Stimulated activated CD4-positive, alpha-beta T cell treated with anti-CD3 and anti-CD28 coated beads, Interleukin-4, amount 100 ng/mL, for 1 hour (primary cell): ENCODE data around the gene ASCL2.
"Not testable (repeated sequence)": the region's sequence is repeated elsewhere in the genome, so short reads cannot be mapped to it uniquely, and the experiment has no call there.

Source experiments
- DNase-seq: peaks from one replicate; pipeline ENCODE4 v3.0.0-alpha.2; 2020

The ASCL2 gene

GRCh38 chr11:2296913-2297622, 26.7 kb upstream of the ASCL2 start:
- no peak for DNase-seq

- DNase-seq = no peak
Observed at GRCh38 chr11:2295971-2296912, 25.9 kb upstream of the ASCL2 start.

GRCh38 chr11:2294926-2295290, 24.5 kb upstream of the ASCL2 start:
- no peak for DNase-seq

DNA sequence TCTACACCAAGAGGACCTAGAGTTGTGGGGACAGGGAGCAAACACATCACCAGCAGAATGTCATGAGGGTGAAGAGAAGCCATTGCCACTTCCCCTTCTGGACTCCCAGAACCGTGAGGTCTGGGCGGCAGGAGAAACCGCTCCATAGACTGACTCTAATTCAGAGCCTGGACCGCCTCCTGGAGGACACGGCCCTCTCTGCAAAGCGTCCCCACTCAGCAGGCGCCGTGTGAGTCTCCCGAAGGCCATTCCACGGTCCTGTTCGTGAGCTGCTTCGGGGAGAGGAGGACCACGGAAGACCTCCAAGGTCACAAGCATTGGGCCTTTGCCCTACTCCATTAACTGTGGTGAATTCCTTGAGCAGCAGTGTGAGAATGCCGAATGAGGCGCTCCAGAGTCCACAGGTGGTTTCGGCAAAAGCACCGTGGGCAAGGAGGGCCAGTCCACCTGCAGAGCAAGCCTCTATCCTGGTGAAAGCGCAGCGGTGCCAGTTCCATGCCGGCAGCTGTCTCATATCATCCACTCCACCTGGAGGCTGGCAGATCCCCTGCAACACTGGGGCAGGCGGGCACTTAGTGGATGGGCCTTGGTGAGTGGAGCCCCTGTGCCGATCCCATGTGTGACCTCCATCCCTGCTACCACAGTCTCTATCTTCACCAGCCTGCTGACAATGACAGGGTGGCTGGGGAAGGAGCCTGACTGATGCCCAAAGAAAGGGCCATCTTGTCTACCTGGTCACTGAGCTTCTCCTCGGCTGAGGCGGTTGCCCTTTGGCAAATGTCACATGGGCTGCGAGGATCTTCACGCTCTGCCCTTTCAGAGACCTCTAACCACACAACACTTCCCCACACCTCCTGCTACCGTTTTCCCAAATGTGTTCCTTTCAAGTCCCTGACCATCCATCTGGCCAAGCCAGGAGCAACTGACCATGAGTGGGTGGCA, 23.9 kb upstream of the ASCL2 start:
- DNase-seq = no peak

GRCh38 chr11:2293531-2293971, 23.2 kb upstream of the ASCL2 start:
- no peak for DNase-seq

GRCh38 chr11:2290351-2290841, 20.0 kb upstream of the ASCL2 start:
- DNase-seq = no peak

DNA sequence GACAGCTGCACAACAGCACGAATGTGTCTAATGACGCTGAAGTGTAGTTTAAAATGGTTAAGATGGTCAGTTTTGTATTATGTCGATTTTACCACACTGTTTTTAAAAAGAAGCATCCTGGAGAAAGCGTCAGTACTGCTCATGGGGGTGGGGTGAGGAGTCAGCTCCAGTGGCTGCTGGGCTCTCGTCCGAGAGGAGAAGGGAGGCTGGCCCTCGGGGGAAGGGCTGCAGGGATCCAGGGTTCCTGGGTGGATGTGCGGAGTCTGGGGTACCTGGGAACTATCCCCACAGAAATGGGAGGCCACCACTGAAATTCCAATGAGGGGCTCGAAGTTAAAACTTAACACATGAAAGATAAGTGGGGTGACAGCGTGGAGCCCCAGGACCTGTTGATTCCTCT, 19.5 kb upstream of the ASCL2 start:
- no peak for DNase-seq

GRCh38 chr11:2289350-2289749, 19.0 kb upstream of the ASCL2 start:
- no peak for DNase-seq

GRCh38 chr11:2287091-2287490, 16.7 kb upstream of the ASCL2 start:
- no peak for DNase-seq

DNA sequence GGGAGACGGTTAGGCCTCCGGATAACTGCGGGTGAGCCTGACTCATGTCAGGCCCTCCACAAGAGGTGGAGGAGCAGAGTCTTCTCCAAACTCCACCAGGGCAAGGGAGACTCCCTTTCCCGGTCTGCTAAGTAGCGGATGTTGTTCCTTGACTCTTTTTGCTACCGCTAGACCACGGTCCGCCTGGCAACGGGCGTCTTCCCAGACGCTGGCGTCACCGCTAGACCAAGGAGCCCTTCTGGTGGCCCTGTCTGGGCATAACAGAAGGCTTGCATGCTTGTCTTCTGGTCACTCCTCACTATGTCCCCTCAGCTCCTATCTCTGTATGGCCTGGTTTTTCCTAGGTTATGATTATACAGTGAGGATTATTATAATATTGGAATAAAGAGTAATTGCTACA, 16.0 kb upstream of the ASCL2 start:
- not testable (repeated sequence) for DNase-seq

DNA sequence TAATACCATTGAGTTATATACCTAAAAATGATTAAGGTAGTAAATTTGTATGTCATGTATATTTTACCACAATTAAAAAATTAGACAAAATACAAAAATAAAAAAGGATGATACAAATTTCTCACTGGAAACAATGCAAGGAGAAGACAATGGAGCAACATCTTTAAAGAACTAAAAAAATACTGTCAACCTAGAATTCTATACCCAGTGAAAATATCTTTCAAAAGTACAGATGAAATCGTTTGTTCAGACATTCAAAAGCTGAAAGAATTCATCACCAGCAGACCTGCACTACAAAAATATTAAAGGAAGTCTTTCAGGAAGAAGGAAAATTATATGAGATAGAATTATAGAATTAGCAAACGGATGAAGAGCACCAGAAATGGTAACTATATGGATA, 9.8 kb upstream of the ASCL2 start:
- no peak for DNase-seq

DNA sequence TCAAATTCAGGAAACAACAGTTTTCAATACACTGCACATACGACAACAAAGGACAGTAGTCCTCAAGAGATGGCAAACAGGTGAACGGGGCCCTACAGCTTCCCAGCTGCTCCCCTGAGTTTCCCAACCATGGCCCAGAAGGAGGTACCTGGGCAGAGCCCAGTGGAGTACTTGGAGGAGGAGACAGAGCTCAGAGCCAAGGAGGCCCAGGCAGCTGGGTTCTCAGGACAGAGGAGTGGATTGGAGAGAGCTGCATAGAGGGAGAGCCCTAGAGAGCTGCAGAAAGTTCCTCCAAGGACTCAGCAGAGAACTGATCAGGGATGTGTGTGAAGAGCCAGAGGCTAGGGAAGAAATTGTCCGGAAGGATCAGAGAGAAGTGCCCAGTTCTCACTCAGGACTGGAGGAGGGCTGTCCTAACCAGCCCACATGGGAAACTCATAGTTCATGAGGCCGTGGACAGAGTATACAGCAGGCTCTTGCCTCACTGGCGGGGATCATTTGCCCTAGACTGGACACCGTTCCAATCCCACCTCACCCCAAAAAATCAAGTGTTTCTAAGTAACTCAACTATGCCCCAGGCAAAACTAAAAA, 7.6 kb upstream of the ASCL2 start:
- DNase-seq = no peak

- DNase-seq = no peak
Observed at GRCh38 chr11:2277008-2277346, 6.6 kb upstream of the ASCL2 start.

DNA sequence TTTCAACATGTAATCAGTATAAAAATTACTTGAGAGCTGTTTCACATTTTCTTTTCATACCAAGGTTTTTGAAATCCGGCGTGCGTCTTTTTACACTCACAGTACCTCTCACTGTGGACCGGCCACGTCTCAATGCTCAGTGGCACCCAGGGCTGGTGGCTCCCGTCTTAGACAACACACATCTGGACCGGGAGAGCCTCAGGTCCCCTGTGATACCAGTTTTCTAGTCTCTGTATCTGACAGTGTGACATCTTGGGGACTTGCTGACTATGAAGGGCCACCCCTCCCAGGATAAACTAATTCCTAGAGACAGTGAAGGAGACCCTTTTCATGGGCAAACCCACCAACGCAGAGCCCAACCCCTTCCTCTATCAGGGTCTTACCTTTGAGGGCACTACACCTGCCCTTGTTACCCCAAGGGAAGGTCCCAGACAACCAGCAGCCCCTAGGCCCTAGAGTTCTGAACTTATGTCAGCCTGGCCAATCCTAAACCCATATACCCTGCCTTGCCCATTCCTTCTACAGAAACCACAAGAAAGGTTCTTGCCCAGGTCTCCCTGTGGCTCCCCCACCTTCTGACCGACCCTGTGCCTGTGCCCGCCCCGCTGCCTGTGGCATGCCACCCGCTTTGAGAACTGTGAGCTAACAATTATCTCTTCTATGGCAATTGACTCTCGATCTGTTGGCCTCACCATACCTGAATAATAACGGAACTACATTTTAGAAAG, 6.1 kb upstream of the ASCL2 start:
- DNase-seq = no peak

GRCh38 chr11:2275334-2276279, 5.2 kb upstream of the ASCL2 start:
- DNase-seq = no peak

DNA sequence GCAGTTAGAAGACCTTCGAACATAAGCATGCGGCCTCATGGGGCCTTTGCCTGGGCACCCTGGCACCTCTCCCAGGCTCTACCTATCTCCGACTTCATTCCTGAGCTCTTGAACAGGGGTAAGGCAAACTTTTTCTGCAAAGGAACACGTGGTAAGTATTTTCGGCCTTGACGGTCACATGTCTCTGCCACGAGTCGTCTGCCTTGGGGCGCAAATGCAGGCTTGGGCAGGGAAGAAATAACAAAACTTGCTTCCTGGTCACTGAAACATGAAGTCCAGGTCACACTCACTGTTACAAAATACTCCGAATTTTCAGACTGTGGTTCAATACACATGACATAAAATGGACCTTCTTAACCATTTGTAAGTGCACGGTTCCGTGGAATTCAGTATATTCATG, 3.4 kb upstream of the ASCL2 start:
- no peak for DNase-seq

GRCh38 chr11:2273311-2273710, 2.9 kb upstream of the ASCL2 start:
- no peak for DNase-seq

GRCh38 chr11:2272946-2273280, 2.5 kb upstream of the ASCL2 start:
- DNase-seq = no peak

DNA sequence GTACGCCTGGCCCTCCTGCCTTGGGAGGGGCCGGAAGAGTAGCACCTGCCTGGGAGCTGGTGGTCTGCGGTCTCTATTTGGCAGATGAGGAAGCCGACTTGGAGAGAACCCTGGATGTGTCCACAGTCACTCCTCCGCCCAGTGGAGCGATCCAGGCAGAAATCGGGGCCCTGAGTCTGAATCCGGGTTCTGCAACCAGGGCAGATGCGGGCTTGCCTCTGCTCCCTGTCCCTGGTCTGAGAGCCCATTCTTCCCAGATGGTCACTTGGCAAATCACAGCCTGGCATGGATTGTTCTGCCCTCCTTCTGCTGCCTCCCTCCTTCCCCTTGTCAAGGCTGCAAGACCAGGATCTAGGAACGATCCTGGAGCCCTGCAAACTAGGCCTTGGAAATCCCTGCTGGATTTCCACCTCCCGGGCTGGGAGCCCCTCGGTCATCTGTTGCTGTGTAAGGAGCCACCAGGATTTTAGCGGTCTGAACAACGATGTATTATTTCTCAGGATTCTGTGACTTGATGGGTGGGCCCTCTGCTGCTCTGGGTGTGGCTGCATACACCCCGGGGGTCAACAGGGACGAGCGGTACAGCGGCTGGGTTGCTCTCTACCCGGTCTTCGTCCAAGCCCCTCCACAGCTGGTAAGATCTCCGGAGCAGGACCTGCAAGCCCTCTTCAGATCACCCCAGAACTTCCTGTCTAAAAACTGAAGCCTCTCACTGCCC, 2.0 kb upstream of the ASCL2 start:
- no peak for DNase-seq
